ENCODE measurements around the gene FAIM2.
"Not testable (repeated sequence)": the region's sequence is repeated elsewhere in the genome, so short reads cannot be mapped to it uniquely, and the experiment has no call there.

Gene FAIM2

DNA sequence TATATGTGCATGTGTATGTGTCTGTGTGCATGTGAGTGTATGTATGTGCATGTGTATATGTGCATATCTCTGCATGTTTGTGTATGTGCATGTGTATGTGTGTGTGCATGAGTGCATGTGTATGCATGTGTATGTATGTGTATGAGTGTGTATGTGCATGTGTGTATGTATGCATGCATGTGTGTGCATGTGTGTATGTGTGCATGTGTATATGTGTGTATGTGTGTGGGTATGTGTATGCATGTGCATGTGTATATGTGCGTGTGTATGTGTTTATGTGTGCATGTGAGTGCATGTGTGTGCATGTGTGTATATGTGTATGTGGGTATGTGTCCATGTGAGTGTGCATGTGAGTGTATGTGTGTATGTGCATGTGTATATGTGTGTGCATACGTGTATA, 24.6 kb downstream of the FAIM2 start:
- H3K4me1 ChIP-seq (ENCODE audit: control insufficient read depth, insufficient read depth, low read length), result peaks cover 25% of the 10 kb centered on the region
- H3K36me3 ChIP-seq (ENCODE audit: control insufficient read depth, insufficient read depth, low read length); H3K4me3 ChIP-seq (ENCODE audit: insufficient read depth, low read depth, low read length); H3K9me3 ChIP-seq (ENCODE audit: control insufficient read depth, low read length); H3K27ac ChIP-seq (ENCODE audit: insufficient read depth, low read depth, low read length, poor library complexity, severe bottlenecking); H3K27me3 ChIP-seq (ENCODE audit: control insufficient read depth, insufficient read depth, low read length, poor library complexity, severe bottlenecking): not testable (repeated sequence)
- 91 to 93% methylated on average over 2 of the region's 2 CpGs for WGBS, 2 experiments

DNA sequence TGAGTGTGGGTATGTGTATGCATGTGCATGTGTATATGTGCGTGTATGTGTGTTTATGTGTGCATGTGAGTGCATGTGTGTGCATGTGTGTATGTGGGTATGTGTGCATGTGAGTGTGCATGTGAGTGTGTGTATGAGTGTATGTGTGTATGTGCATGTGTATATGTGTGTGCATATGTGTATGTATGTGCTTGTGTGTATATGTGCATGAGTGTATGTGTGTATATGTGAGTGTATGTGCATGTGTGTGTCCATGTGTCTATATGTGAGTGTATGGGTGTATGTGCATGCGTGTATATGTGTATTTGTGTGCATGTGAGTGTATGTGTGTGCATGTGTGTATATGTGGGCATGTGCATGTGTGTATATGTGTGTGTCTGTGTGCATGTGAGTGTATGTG, 25.7 kb downstream of the FAIM2 start:
- Histone ChIP-seq H3K27ac (ENCODE audit: insufficient read depth, low read depth, low read length, poor library complexity, severe bottlenecking) (no peak overlapping the region), H3K27me3 (ENCODE audit: control insufficient read depth, insufficient read depth, low read length, poor library complexity, severe bottlenecking) (no peaks in the 10 kb centered on the region), H3K4me1 (ENCODE audit: control insufficient read depth, insufficient read depth, low read length) (peaks cover 18% of the 10 kb centered on the region), H3K9me3 (ENCODE audit: control insufficient read depth, low read length) (no peaks in the 10 kb centered on the region), H3K36me3 (ENCODE audit: control insufficient read depth, insufficient read depth, low read length) (no peaks in the 10 kb centered on the region), H3K4me3 (ENCODE audit: insufficient read depth, low read depth, low read length) (no peak overlapping the region)
- 49 to 56% methylated on average over 2 of the region's 2 CpGs for WGBS, 2 experiments

DNA sequence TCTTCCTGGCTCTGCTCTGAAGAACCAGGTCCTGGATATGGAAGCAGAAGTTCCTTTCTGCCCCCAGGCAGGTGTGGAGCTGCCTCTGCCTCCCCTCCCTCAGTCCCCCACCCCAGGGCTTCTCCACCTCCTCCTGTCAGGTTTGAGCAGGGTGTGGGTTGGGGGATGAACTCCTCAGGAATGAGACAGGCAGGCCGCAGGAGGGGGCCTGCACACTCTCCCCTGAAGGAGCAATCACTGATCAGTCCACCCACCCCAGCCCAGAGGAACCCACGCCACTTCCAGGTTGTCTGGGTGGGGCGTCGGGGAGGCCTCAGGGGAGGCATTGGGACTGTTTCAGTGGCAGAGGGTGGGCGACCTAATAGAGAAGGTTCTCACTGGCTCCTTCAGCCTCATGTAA, 26.6 kb downstream of the FAIM2 start:
- no peaks in the 10 kb centered on the region for H3K36me3 ChIP-seq (ENCODE audit: control insufficient read depth, insufficient read depth, low read length)
- peaks cover 8% of the 10 kb centered on the region for H3K4me1 ChIP-seq (ENCODE audit: control insufficient read depth, insufficient read depth, low read length)
- WGBS, 2 experiments, result 71 to 73% methylated on average over 5 of the region's 5 CpGs
- no peak overlapping the region for H3K27ac ChIP-seq (ENCODE audit: insufficient read depth, low read depth, low read length, poor library complexity, severe bottlenecking)
- H3K4me3 ChIP-seq (ENCODE audit: insufficient read depth, low read depth, low read length), result no peak overlapping the region
- no peaks in the 10 kb centered on the region for H3K9me3 ChIP-seq (ENCODE audit: control insufficient read depth, low read length)
- H3K27me3 ChIP-seq (ENCODE audit: control insufficient read depth, insufficient read depth, low read length, poor library complexity, severe bottlenecking), result no peaks in the 10 kb centered on the region

GRCh38 chr12:49876070-49876469, 27.6 kb downstream of the FAIM2 start:
- Histone ChIP-seq H3K9me3 (ENCODE audit: control insufficient read depth, low read length) (no peaks in the 10 kb centered on the region), H3K4me3 (ENCODE audit: insufficient read depth, low read depth, low read length) (no peak overlapping the region), H3K27me3 (ENCODE audit: control insufficient read depth, insufficient read depth, low read length, poor library complexity, severe bottlenecking) (no peaks in the 10 kb centered on the region), H3K36me3 (ENCODE audit: control insufficient read depth, insufficient read depth, low read length) (no peaks in the 10 kb centered on the region), H3K4me1 (ENCODE audit: control insufficient read depth, insufficient read depth, low read length) (no peaks in the 10 kb centered on the region), H3K27ac (ENCODE audit: insufficient read depth, low read depth, low read length, poor library complexity, severe bottlenecking) (no peak overlapping the region)
- WGBS, 2 experiments, result 93% methylated on average over 3 of the region's 3 CpGs

GRCh38 chr12:49875115-49875720, 28.5 kb downstream of the FAIM2 start:
- no peaks in the 10 kb centered on the region for H3K36me3 ChIP-seq (ENCODE audit: control insufficient read depth, insufficient read depth, low read length)

GRCh38 chr12:49874142-49874897, 29.4 kb downstream of the FAIM2 start:
- no peak overlapping the region for H3K27ac ChIP-seq (ENCODE audit: insufficient read depth, low read depth, low read length, poor library complexity, severe bottlenecking)
- H3K9me3 ChIP-seq (ENCODE audit: control insufficient read depth, low read length), result no peaks in the 10 kb centered on the region
- no peaks in the 10 kb centered on the region for H3K36me3 ChIP-seq (ENCODE audit: control insufficient read depth, insufficient read depth, low read length)
- no peaks in the 10 kb centered on the region for H3K4me1 ChIP-seq (ENCODE audit: control insufficient read depth, insufficient read depth, low read length)
- no peaks in the 10 kb centered on the region for H3K27me3 ChIP-seq (ENCODE audit: control insufficient read depth, insufficient read depth, low read length, poor library complexity, severe bottlenecking)
- H3K4me3 ChIP-seq (ENCODE audit: insufficient read depth, low read depth, low read length), result no peak overlapping the region
- 83 to 85% methylated on average over 12 of the region's 12 CpGs for WGBS, 2 experiments

More at GRCh38 chr12:49875115-49875720, 28.5 kb downstream of the FAIM2 start:
- no peak overlapping the region for H3K4me3 ChIP-seq (ENCODE audit: insufficient read depth, low read depth, low read length)
- H3K4me1 ChIP-seq (ENCODE audit: control insufficient read depth, insufficient read depth, low read length), result no peaks in the 10 kb centered on the region
- no peaks in the 10 kb centered on the region for H3K27me3 ChIP-seq (ENCODE audit: control insufficient read depth, insufficient read depth, low read length, poor library complexity, severe bottlenecking)
- H3K27ac ChIP-seq (ENCODE audit: insufficient read depth, low read depth, low read length, poor library complexity, severe bottlenecking), result no peak overlapping the region
- 95% methylated on average over 9 of the region's 9 CpGs for WGBS, 2 experiments
- no peaks in the 10 kb centered on the region for H3K9me3 ChIP-seq (ENCODE audit: control insufficient read depth, low read length)

GRCh38 chr12:49873361-49873934, 30.3 kb downstream of the FAIM2 start:
- H3K36me3 ChIP-seq (ENCODE audit: control insufficient read depth, insufficient read depth, low read length), result no peaks in the 10 kb centered on the region
- no peaks in the 10 kb centered on the region for H3K9me3 ChIP-seq (ENCODE audit: control insufficient read depth, low read length)
- H3K27ac ChIP-seq (ENCODE audit: insufficient read depth, low read depth, low read length, poor library complexity, severe bottlenecking), result no peak overlapping the region
- no peaks in the 10 kb centered on the region for H3K4me1 ChIP-seq (ENCODE audit: control insufficient read depth, insufficient read depth, low read length)
- H3K4me3 ChIP-seq (ENCODE audit: insufficient read depth, low read depth, low read length), result no peak overlapping the region
- 91 to 92% methylated on average over 3 of the region's 3 CpGs for WGBS, 2 experiments
- no peaks in the 10 kb centered on the region for H3K27me3 ChIP-seq (ENCODE audit: control insufficient read depth, insufficient read depth, low read length, poor library complexity, severe bottlenecking)

DNA sequence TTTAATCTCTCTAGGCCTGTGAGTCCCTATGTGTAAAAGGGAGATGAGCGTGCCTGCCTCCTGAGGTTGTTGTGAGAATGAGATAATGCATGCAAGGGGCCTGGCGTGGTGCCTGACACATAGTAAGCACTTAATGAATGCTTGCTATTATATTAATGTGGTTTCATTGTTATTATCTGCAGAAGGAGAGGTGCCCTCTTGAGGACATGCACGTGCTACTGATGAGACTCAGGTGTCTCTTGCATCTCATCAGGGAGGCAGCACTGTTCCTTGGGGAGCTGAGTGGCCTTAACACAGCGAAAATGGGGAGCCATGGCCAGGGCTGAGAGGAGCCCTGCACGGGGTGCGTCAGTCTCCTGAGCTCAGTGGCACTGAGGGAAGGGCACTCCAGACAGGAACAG, 30.9 kb downstream of the FAIM2 start:
- 85% methylated on average over 6 of the region's 6 CpGs for WGBS, 2 experiments
- H3K4me3 ChIP-seq (ENCODE audit: insufficient read depth, low read depth, low read length), result no peak overlapping the region
- no peaks in the 10 kb centered on the region for H3K4me1 ChIP-seq (ENCODE audit: control insufficient read depth, insufficient read depth, low read length)
- H3K27me3 ChIP-seq (ENCODE audit: control insufficient read depth, insufficient read depth, low read length, poor library complexity, severe bottlenecking), result peaks cover 5% of the 10 kb centered on the region
- no peak overlapping the region for H3K27ac ChIP-seq (ENCODE audit: insufficient read depth, low read depth, low read length, poor library complexity, severe bottlenecking)
- H3K36me3 ChIP-seq (ENCODE audit: control insufficient read depth, insufficient read depth, low read length), result no peaks in the 10 kb centered on the region
- no peaks in the 10 kb centered on the region for H3K9me3 ChIP-seq (ENCODE audit: control insufficient read depth, low read length)

DNA sequence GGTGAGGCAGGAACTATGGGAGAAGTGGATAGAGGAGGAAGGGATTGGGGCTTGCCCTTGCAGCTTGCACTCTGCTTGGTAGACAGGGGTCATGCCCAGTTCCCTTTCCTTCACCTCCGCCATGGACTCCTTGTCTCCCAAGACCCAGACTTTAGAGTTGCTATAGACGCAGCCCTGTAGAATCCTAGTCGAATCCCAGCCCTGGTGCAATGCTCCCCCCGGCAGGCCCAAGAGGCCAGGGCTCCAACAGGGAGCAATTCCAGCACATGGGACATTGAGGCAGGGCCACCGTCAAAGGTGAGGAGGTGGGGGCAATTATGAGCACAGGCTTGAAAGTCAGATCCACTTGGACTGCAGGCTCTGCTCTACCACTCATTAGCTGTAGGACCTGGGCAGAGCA, 31.3 kb downstream of the FAIM2 start:
- WGBS, 2 experiments, result 93 to 94% methylated on average over 5 of the region's 5 CpGs
- no peaks in the 10 kb centered on the region for H3K9me3 ChIP-seq (ENCODE audit: control insufficient read depth, low read length)
- peaks cover 5% of the 10 kb centered on the region for H3K27me3 ChIP-seq (ENCODE audit: control insufficient read depth, insufficient read depth, low read length, poor library complexity, severe bottlenecking)
- no peak overlapping the region for H3K27ac ChIP-seq (ENCODE audit: insufficient read depth, low read depth, low read length, poor library complexity, severe bottlenecking)
- no peak overlapping the region for H3K4me3 ChIP-seq (ENCODE audit: insufficient read depth, low read depth, low read length)
- H3K36me3 ChIP-seq (ENCODE audit: control insufficient read depth, insufficient read depth, low read length), result no peaks in the 10 kb centered on the region
- H3K4me1 ChIP-seq (ENCODE audit: control insufficient read depth, insufficient read depth, low read length), result no peaks in the 10 kb centered on the region

- H3K27me3 ChIP-seq (ENCODE audit: control insufficient read depth, insufficient read depth, low read length, poor library complexity, severe bottlenecking); H3K36me3 ChIP-seq (ENCODE audit: control insufficient read depth, insufficient read depth, low read length); H3K4me3 ChIP-seq (ENCODE audit: insufficient read depth, low read depth, low read length); H3K9me3 ChIP-seq (ENCODE audit: control insufficient read depth, low read length); H3K27ac ChIP-seq (ENCODE audit: insufficient read depth, low read depth, low read length, poor library complexity, severe bottlenecking); H3K4me1 ChIP-seq (ENCODE audit: control insufficient read depth, insufficient read depth, low read length): not testable (repeated sequence)
- 92 to 95% methylated on average over 8 of the region's 8 CpGs for WGBS, 2 experiments
Measured at GRCh38 chr12:49871811-49872251, 31.9 kb downstream of the FAIM2 start.

Measured in ectodermal cell (in vitro differentiated cells).